Measurements from ENCODE around the gene CXADR.

CXADR gene

GRCh38 chr21:17578876-17579275 is 66.0 kb downstream of the CXADR start:
- no peaks in the 10 kb centered on the region for H3K27me3 ChIP-seq (ENCODE audit: insufficient read depth, low read length, poor library complexity, severe bottlenecking)
- H3K79me2 ChIP-seq (ENCODE audit: insufficient read depth, low read length) = no peaks in the 10 kb centered on the region
- H3K4me1 ChIP-seq (ENCODE audit: insufficient read depth, low read length, poor library complexity, severe bottlenecking) = no peaks in the 10 kb centered on the region
- H3K9me2 ChIP-seq (replicated peaks; ENCODE audit: low read depth, low read length) = no peaks in the 10 kb centered on the region
- H3K4me2 ChIP-seq (ENCODE audit: low read depth, low read length, poor library complexity, severe bottlenecking) = no peak overlapping the region
- H3K9ac ChIP-seq (ENCODE audit: low read depth, low read length, poor library complexity, severe bottlenecking) = no peak overlapping the region
- H3K4me3 ChIP-seq (ENCODE audit: low read length, poor library complexity, severe bottlenecking) = no peak overlapping the region
- no peak overlapping the region for H2AFZ ChIP-seq (ENCODE audit: low read length)
- H3K36me3 ChIP-seq (ENCODE audit: insufficient read depth, low read length) = no peaks in the 10 kb centered on the region
- TF ChIP-seq EZH2phosphoT487 (IDR thresholded peaks at IDR 0.05; ENCODE audit: borderline replicate concordance) (no peak), CTCF (conservative IDR thresholded peaks at IDR 0.05; ENCODE audit: low read length) (no peak)
- no peaks in the 10 kb centered on the region for H3K9me3 ChIP-seq (ENCODE audit: insufficient read depth, low read depth, low read length)
- no peaks in the 10 kb centered on the region for H4K20me1 ChIP-seq (ENCODE audit: insufficient read depth, low read length, poor library complexity, severe bottlenecking)
- H3F3A ChIP-seq (ENCODE audit: low read depth) = no peaks in the 10 kb centered on the region

GRCh38 chr21:17580319-17580718 is 67.5 kb downstream of the CXADR start:
- H3F3A ChIP-seq (ENCODE audit: low read depth) = no peaks in the 10 kb centered on the region
- TF ChIP-seq CTCF (conservative IDR thresholded peaks at IDR 0.05; ENCODE audit: low read length) = no peak
- TF ChIP-seq EZH2phosphoT487 (IDR thresholded peaks at IDR 0.05; ENCODE audit: borderline replicate concordance) = no peak
- no peaks in the 10 kb centered on the region for H3K9me3 ChIP-seq (ENCODE audit: insufficient read depth, low read depth, low read length)

GRCh38 chr21:17583898-17584297 is 71.1 kb downstream of the CXADR start:
- Histone ChIP-seq H3K9ac (ENCODE audit: low read depth, low read length, poor library complexity, severe bottlenecking) (no peak overlapping the region), H4K20me1 (ENCODE audit: insufficient read depth, low read length, poor library complexity, severe bottlenecking) (no peaks in the 10 kb centered on the region), H3K79me2 (ENCODE audit: insufficient read depth, low read length) (no peaks in the 10 kb centered on the region), H3K4me3 (ENCODE audit: low read length, poor library complexity, severe bottlenecking) (no peak overlapping the region), H3K4me1 (ENCODE audit: insufficient read depth, low read length, poor library complexity, severe bottlenecking) (no peaks in the 10 kb centered on the region), H3K36me3 (ENCODE audit: insufficient read depth, low read length) (no peaks in the 10 kb centered on the region), H3F3A (ENCODE audit: low read depth) (no peaks in the 10 kb centered on the region), H2AFZ (ENCODE audit: low read length) (no peak overlapping the region), H3K9me3 (ENCODE audit: insufficient read depth, low read depth, low read length) (no peaks in the 10 kb centered on the region), H3K9me2 (replicated peaks; ENCODE audit: low read depth, low read length) (no peaks in the 10 kb centered on the region), H3K27me3 (ENCODE audit: insufficient read depth, low read length, poor library complexity, severe bottlenecking) (no peaks in the 10 kb centered on the region), H3K4me2 (ENCODE audit: low read depth, low read length, poor library complexity, severe bottlenecking) (no peak overlapping the region)
- TF ChIP-seq CTCF (conservative IDR thresholded peaks at IDR 0.05; ENCODE audit: low read length) (no peak), EZH2phosphoT487 (IDR thresholded peaks at IDR 0.05; ENCODE audit: borderline replicate concordance) (no peak)

More at GRCh38 chr21:17580319-17580718, 67.5 kb downstream of the CXADR start:
- H2AFZ ChIP-seq (ENCODE audit: low read length) = no peak overlapping the region
- no peaks in the 10 kb centered on the region for H3K36me3 ChIP-seq (ENCODE audit: insufficient read depth, low read length)
- H3K9me2 ChIP-seq (replicated peaks; ENCODE audit: low read depth, low read length) = no peaks in the 10 kb centered on the region
- no peaks in the 10 kb centered on the region for H4K20me1 ChIP-seq (ENCODE audit: insufficient read depth, low read length, poor library complexity, severe bottlenecking)
- H3K27me3 ChIP-seq (ENCODE audit: insufficient read depth, low read length, poor library complexity, severe bottlenecking) = no peaks in the 10 kb centered on the region
- H3K9ac ChIP-seq (ENCODE audit: low read depth, low read length, poor library complexity, severe bottlenecking) = no peak overlapping the region
- H3K79me2 ChIP-seq (ENCODE audit: insufficient read depth, low read length) = no peaks in the 10 kb centered on the region
- H3K4me3 ChIP-seq (ENCODE audit: low read length, poor library complexity, severe bottlenecking) = no peak overlapping the region
- no peaks in the 10 kb centered on the region for H3K4me1 ChIP-seq (ENCODE audit: insufficient read depth, low read length, poor library complexity, severe bottlenecking)
- H3K4me2 ChIP-seq (ENCODE audit: low read depth, low read length, poor library complexity, severe bottlenecking) = no peak overlapping the region
